Osteoblast (primary cell): Measurements from ENCODE around the gene IRF6. TPM values are rescaled to one million over a fixed set of nuclear protein-coding genes. Genes with fewer than 3 reads are reported as not detected.

Source experiments
- DNase-seq: peaks from one replicate; pipeline ENCODE4 v3.0.0; 2011; ENCODE audit warnings: low spot score, mixed read lengths; ENCODE audit not compliant: insufficient read length; ENCODE audit errors: missing footprints
- H2AFZ ChIP-seq: 2 replicates; pipeline ENCODE4 v1.6.0; 2011; ENCODE audit warnings: mild to moderate bottlenecking, low read length
- H3K27ac ChIP-seq: 2 replicates; pipeline ENCODE4 v1.5.1; 2011; ENCODE audit warnings: mild to moderate bottlenecking, low read depth, low read length, moderate library complexity
- H3K27me3 ChIP-seq: 2 replicates; pipeline ENCODE4 v1.6.0; 2012; ENCODE audit warnings: mild to moderate bottlenecking, control low read depth, inconsistent platforms, low read length, moderate library complexity; ENCODE audit not compliant: insufficient read depth
- H3K36me3 ChIP-seq: 2 replicates; pipeline ENCODE4 v1.5.1; 2011; ENCODE audit warnings: mild to moderate bottlenecking, low read length, control low read depth, moderate library complexity; ENCODE audit not compliant: insufficient read depth
- H3K4me1 ChIP-seq: 2 replicates; pipeline ENCODE4 v1.5.1; 2011; ENCODE audit warnings: mild to moderate bottlenecking, low read length, control low read depth, moderate library complexity; ENCODE audit not compliant: insufficient read depth
- H3K4me2 ChIP-seq: 2 replicates; pipeline ENCODE4 v1.6.0; 2011; ENCODE audit warnings: mild to moderate bottlenecking, low read length; ENCODE audit not compliant: insufficient read depth
- H3K4me3 ChIP-seq: fragments of 200-600 bp; sonication (generic); 3 replicates; pipeline ENCODE4 v1.5.1; 2012; ENCODE audit warnings: mild to moderate bottlenecking, low read length, inconsistent platforms; ENCODE audit not compliant: insufficient read depth
- H3K79me2 ChIP-seq: 2 replicates; pipeline ENCODE4 v1.6.0; 2012; ENCODE audit warnings: mild to moderate bottlenecking, low read length, control low read depth, inconsistent platforms; ENCODE audit not compliant: insufficient read depth
- H3K9me3 ChIP-seq: 2 replicates; pipeline ENCODE4 v1.5.1; 2011; ENCODE audit warnings: low read depth, low read length, control low read depth
- H4K20me1 ChIP-seq: 2 replicates; pipeline ENCODE4 v1.6.0; 2012; ENCODE audit warnings: mild to moderate bottlenecking, low read length, control low read depth; ENCODE audit not compliant: insufficient read depth
- total RNA-seq: library from RNA; depleted of rRNA; stranded (reverse); fragments of >200 nt; gene quantifications from 2 replicates; pipeline ENCODE4 v1.2.3, GENCODE V29; 2012
- TF ChIP-seq, protein P1 (sequence below): IDR thresholded peaks from 2 replicates; pipeline ENCODE4 v1.5.1; 2011; ENCODE audit warnings: mild to moderate bottlenecking, low read depth, low read length, moderate library complexity; ENCODE audit errors: extremely low read depth

The IRF6 gene
- under 0.01 and 0.72 TPM in 2 replicates for total RNA-seq

- peak within 1 kb of the TSS; percentile 83 for H3K4me2 ChIP-seq
- H3K79me2 ChIP-seq, result no peaks in the 10 kb centered on the region
- DNase-seq, result peak; percentile 90
- peak within 1 kb of the TSS; percentile 24 for H3K27ac ChIP-seq
- peaks cover 8% of the 10 kb centered on the region for H3K27me3 ChIP-seq
- H2AFZ ChIP-seq, result peak within 1 kb of the TSS; percentile 97
- no peaks in the 10 kb centered on the region for H4K20me1 ChIP-seq
- TF ChIP-seq, protein P1, sequence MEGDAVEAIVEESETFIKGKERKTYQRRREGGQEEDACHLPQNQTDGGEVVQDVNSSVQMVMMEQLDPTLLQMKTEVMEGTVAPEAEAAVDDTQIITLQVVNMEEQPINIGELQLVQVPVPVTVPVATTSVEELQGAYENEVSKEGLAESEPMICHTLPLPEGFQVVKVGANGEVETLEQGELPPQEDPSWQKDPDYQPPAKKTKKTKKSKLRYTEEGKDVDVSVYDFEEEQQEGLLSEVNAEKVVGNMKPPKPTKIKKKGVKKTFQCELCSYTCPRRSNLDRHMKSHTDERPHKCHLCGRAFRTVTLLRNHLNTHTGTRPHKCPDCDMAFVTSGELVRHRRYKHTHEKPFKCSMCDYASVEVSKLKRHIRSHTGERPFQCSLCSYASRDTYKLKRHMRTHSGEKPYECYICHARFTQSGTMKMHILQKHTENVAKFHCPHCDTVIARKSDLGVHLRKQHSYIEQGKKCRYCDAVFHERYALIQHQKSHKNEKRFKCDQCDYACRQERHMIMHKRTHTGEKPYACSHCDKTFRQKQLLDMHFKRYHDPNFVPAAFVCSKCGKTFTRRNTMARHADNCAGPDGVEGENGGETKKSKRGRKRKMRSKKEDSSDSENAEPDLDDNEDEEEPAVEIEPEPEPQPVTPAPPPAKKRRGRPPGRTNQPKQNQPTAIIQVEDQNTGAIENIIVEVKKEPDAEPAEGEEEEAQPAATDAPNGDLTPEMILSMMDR, result no peak
- H3K9me3 ChIP-seq, result no peaks in the 10 kb centered on the region
- H3K4me1 ChIP-seq, result peaks cover 30% of the 10 kb centered on the region
- H3K4me3 ChIP-seq, result peak within 1 kb of the TSS; percentile 71
- H3K36me3 ChIP-seq, result no peaks in the 10 kb centered on the region
Measured at GRCh38 chr1:209805875-209806760, at the start of gene IRF6. Gene IRF6 (minus strand): TSS chr1:209806142. CDS start chr1:209801413, 4,729 bp downstream.

DNA sequence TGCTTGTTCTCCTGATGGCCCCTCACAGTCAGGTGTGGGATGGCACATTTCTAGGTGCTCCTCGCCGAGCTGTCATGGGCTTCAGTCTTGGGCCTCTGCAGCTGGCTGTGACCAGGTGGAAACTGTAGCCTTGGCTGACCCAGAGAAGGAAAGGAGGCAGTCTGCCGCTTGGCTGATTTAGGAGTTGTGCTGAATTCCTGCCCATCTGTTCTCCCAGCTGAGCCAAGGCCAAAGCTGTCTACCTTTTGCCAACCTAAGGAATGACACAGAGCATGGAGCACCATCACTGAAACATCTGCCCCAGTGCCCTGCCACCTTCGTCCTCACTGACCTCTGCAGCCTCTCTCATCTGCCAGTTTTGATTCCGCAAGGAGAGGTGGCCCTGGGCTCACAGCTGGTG, 49.7 kb upstream of the IRF6 start:
- H3K4me1 ChIP-seq, result peaks cover 8% of the 10 kb centered on the region
- no peak overlapping the region for H3K4me3 ChIP-seq
- no peaks in the 10 kb centered on the region for H4K20me1 ChIP-seq
- H3K9me3 ChIP-seq, result no peaks in the 10 kb centered on the region
- H3K79me2 ChIP-seq, result no peaks in the 10 kb centered on the region
- no peak overlapping the region for H3K27ac ChIP-seq
- TF ChIP-seq, protein P1, result no peak
- no peak overlapping the region for H2AFZ ChIP-seq
- H3K4me2 ChIP-seq, result no peak overlapping the region
- no peak for DNase-seq
- H3K27me3 ChIP-seq, result no peaks in the 10 kb centered on the region
- H3K36me3 ChIP-seq, result peaks cover 33% of the 10 kb centered on the region

GRCh38 chr1:209855006-209855405, 49.1 kb upstream of the IRF6 start:
- Histone ChIP-seq H4K20me1 (no peaks in the 10 kb centered on the region), H3K4me2 (no peak overlapping the region), H3K9me3 (no peaks in the 10 kb centered on the region), H2AFZ (no peak overlapping the region), H3K36me3 (peaks cover 33% of the 10 kb centered on the region), H3K4me3 (no peak overlapping the region), H3K4me1 (peaks cover 13% of the 10 kb centered on the region), H3K79me2 (peaks cover under 1% of the 10 kb centered on the region), H3K27me3 (no peaks in the 10 kb centered on the region), H3K27ac (no peak overlapping the region)
- DNase-seq, result no peak
- TF ChIP-seq, protein P1, result no peak

DNA sequence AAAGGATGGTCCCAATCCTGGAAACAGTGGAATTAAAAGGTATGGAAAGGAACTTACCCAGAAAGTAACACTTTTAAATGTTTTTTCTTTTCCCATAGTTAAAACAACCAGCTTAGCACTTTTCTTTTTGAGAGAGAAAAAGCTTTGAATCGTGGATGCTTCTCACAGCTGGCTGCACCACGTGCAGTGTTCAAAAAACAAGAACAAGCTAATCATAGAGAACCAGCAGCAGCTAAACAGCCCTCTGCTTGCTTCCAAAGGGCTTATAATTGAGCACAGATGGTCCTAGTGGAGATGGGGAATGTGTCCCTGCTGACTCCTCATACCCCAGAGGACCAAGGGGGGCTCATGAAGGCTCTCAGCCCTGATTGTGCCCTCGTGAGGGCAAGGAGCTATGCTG, 48.3 kb upstream of the IRF6 start:
- no peaks in the 10 kb centered on the region for H3K27me3 ChIP-seq
- no peaks in the 10 kb centered on the region for H3K9me3 ChIP-seq
- H3K4me1 ChIP-seq, result peaks cover 17% of the 10 kb centered on the region
- no peak overlapping the region for H3K4me2 ChIP-seq
- H3K36me3 ChIP-seq, result peaks cover 38% of the 10 kb centered on the region
- DNase-seq, result no peak
- peaks cover 8% of the 10 kb centered on the region for H3K79me2 ChIP-seq
- no peaks in the 10 kb centered on the region for H4K20me1 ChIP-seq
- H3K4me3 ChIP-seq, result no peak overlapping the region
- H2AFZ ChIP-seq, result no peak overlapping the region
- no peak overlapping the region for H3K27ac ChIP-seq
- TF ChIP-seq, protein P1, result no peak
